ENCODE results near the gene MISP. TPM values are rescaled to one million over a fixed set of nuclear protein-coding genes. Genes with fewer than 3 reads are reported as not detected.

MISP gene
- total RNA-seq, 6 experiments from 2014 or later = 0.05 to 0.07 TPM; not detected in 4

DNA sequence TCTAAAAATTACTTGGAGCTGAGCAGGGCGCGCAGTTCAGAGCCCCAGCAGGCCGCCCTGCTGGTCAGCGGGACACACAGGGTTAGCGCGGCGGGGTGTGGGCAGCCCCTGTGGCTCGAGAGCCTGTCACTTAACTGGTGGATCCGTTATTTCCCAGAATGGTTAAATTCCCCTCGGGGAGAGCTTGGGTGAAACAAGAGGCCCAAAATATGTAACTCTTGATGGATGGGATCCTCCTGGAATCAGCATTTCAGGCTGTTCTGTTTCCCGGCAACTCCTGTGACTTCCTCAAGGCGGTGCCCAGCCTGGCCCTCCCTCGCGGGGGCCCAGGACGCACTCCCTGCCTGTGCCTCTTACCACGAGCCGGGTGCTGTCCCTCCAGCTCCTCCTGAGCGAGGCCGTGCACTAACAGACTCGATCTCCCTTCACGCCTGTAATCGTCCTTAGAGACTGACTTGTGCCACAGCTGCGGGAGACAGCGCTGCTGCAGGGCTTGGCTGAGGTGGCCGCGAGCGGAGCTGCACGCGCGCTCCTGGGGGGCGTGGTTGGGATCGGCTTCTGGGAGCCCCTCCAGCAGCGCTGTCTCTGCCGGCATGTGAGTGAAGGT lies 56.0 kb downstream of the MISP start:
- Mint-ChIP-seq H3K27ac (no peak overlapping the region), H3K9me3 (no peaks in the 10 kb centered on the region), H3K4me3 (no peak overlapping the region), H3K27me3 (ENCODE audit: insufficient read depth) (peaks cover 28% of the 10 kb centered on the region), H3K4me1 (ENCODE audit: low read depth) (peaks cover 10% of the 10 kb centered on the region), H3K36me3 (ENCODE audit: low read depth) (peaks cover 40% of the 10 kb centered on the region)
- TF ChIP-seq, protein P1, sequence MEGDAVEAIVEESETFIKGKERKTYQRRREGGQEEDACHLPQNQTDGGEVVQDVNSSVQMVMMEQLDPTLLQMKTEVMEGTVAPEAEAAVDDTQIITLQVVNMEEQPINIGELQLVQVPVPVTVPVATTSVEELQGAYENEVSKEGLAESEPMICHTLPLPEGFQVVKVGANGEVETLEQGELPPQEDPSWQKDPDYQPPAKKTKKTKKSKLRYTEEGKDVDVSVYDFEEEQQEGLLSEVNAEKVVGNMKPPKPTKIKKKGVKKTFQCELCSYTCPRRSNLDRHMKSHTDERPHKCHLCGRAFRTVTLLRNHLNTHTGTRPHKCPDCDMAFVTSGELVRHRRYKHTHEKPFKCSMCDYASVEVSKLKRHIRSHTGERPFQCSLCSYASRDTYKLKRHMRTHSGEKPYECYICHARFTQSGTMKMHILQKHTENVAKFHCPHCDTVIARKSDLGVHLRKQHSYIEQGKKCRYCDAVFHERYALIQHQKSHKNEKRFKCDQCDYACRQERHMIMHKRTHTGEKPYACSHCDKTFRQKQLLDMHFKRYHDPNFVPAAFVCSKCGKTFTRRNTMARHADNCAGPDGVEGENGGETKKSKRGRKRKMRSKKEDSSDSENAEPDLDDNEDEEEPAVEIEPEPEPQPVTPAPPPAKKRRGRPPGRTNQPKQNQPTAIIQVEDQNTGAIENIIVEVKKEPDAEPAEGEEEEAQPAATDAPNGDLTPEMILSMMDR (IDR thresholded peaks at IDR 0.05) = 0 out of 2 replicates have a peak, but pooled peaks have one; percentile 10
- DNase-seq = no peak

DNA sequence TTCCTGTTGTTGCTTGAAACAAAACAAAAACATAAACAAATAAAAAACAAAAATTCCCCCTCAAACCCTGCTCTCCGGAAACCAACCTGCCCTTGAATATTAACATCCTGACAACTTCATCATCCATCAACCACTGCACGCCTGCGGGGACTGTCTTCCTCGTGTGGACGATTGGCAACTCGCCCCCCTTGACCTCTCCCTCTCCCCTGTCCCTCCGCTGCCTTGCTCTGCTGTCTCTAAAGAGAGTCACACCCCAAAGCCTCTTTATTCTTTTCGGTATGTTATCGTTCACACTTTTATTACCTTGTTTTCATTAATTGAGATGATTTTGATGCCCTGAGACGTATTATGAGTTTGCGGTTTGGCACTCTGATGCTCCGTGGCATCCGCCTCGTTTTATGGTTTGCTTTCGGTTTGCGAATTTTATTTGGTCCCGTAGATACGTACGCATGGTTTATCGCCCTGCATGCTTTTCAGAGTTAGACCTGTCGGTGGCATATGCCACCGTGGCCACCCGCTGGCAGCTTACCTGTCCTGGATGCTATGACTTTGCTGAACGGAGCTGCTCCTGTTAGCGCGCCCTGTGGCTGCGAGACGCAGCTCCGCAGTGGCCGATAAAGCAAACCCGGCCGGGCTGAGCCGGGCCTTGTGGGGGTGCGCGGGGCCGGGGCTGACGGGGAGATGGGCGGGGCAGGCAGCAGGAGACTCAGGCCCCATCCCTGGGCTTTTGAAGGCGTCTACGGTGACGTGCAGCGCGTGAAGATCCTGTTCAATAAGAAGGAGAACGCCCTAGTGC lies 56.9 kb downstream of the MISP start:
- TF ChIP-seq, protein P1 (IDR thresholded peaks at IDR 0.05) = no peak
- no peaks in the 10 kb centered on the region for H3K9me3 Mint-ChIP-seq
- H3K4me1 Mint-ChIP-seq (ENCODE audit: low read depth) = peaks cover 1% of the 10 kb centered on the region
- no peak overlapping the region for H3K27ac Mint-ChIP-seq
- H3K27me3 Mint-ChIP-seq (ENCODE audit: insufficient read depth) = peaks cover 28% of the 10 kb centered on the region
- no peak for DNase-seq
- peaks cover 36% of the 10 kb centered on the region for H3K36me3 Mint-ChIP-seq (ENCODE audit: low read depth)
- no peak overlapping the region; the same call in 1 of the 2 replicates for H3K4me3 Mint-ChIP-seq

DNA sequence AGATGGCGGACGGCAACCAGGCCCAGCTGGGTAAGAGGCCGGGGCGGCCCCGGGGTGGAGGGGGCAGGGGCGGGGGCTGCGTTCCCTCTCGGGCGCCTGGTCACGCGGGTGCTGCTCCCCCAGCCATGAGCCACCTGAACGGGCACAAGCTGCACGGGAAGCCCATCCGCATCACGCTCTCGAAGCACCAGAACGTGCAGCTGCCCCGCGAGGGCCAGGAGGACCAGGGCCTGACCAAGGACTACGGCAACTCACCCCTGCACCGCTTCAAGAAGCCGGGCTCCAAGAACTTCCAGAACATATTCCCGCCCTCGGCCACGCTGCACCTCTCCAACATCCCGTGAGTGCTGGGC lies 57.5 kb downstream of the MISP start:
- Mint-ChIP-seq H3K27me3 (ENCODE audit: insufficient read depth) (peaks cover 24% of the 10 kb centered on the region), H3K4me3 (no peak overlapping the region), H3K9me3 (no peaks in the 10 kb centered on the region), H3K36me3 (ENCODE audit: low read depth) (peaks cover 35% of the 10 kb centered on the region), H3K27ac (no peak overlapping the region), H3K4me1 (ENCODE audit: low read depth) (no peaks in the 10 kb centered on the region)
- TF ChIP-seq, protein P1 (IDR thresholded peaks at IDR 0.05) = no peak
- DNase-seq = no peak

DNA sequence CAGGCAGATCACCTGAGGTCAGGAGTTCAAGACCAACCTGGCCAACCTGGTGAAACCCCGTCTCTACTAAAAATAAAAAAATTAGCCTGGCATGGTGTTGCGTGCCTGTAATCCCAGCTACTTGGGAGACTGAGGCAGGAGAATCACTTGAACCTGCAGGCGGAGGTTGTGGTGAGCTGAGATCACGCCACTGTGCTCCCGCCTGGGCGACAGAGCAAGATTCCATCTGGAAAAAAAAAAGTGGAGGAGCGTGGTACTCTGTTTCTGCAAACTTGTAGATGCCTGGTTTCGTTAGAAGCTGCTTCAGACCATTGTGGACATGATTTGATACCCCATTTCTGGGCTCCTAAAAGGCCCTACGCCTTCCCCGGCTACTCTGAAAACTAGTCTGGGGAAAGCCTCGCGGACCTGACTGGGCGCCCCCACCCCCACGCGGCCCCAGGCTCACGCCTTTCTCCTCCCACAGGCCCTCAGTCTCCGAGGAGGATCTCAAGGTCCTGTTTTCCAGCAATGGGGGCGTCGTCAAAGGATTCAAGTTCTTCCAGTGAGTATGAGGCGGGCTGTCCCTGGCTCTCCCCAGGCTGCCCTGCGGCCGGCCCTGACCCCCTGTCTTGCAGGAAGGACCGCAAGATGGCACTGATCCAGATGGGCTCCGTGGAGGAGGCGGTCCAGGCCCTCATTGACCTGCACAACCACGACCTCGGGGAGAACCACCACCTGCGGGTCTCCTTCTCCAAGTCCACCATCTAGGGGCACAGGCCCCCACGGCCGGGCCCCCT lies 59.4 kb downstream of the MISP start:
- no peak overlapping the region for H3K27ac Mint-ChIP-seq
- no peak for DNase-seq
- TF ChIP-seq, protein P1 (IDR thresholded peaks at IDR 0.05) = no peak
- H3K9me3 Mint-ChIP-seq = peaks cover 8% of the 10 kb centered on the region
- peaks cover 39% of the 10 kb centered on the region for H3K36me3 Mint-ChIP-seq (ENCODE audit: low read depth)
- peaks cover 29% of the 10 kb centered on the region for H3K27me3 Mint-ChIP-seq (ENCODE audit: insufficient read depth)
- H3K4me1 Mint-ChIP-seq (ENCODE audit: low read depth) = no peaks in the 10 kb centered on the region
- H3K4me3 Mint-ChIP-seq = no peak overlapping the region

DNA sequence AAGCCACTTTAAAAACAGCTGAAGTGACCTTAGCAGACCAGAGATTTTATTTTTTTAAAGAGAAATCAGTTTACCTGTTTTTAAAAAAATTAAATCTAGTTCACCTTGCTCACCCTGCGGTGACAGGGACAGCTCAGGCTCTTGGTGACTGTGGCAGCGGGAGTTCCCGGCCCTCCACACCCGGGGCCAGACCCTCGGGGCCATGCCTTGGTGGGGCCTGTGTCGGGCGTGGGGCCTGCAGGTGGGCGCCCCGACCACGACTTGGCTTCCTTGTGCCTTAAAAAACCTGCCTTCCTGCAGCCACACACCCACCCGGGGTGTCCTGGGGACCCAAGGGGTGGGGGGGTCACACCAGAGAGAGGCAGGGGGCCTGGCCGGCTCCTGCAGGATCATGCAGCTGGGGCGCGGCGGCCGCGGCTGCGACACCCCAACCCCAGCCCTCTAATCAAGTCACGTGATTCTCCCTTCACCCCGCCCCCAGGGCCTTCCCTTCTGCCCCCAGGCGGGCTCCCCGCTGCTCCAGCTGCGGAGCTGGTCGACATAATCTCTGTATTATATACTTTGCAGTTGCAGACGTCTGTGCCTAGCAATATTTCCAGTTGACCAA lies 60.1 kb downstream of the MISP start:
- TF ChIP-seq, protein P1 (IDR thresholded peaks at IDR 0.05) = no peak
- H3K4me3 Mint-ChIP-seq = no peak overlapping the region
- H3K27ac Mint-ChIP-seq = no peak overlapping the region
- H3K9me3 Mint-ChIP-seq = peaks cover 12% of the 10 kb centered on the region
- H3K4me1 Mint-ChIP-seq (ENCODE audit: low read depth) = no peaks in the 10 kb centered on the region
- DNase-seq = no peak
- H3K36me3 Mint-ChIP-seq (ENCODE audit: low read depth) = peaks cover 43% of the 10 kb centered on the region
- H3K27me3 Mint-ChIP-seq (ENCODE audit: insufficient read depth) = peaks cover 31% of the 10 kb centered on the region
